Adrenal gland (tissue), 12 donors: Measurements from ENCODE around the gene C1QTNF5. TPM values are rescaled to one million over a fixed set of nuclear protein-coding genes. Genes with fewer than 3 reads are reported as not detected.

ENCODE experiments used
- DNase-seq, 7 donors: peaks; one replicate each; pipeline ENCODE4 v3.0.0-alpha.2; 2019 to 2020
- H3K27ac ChIP-seq, 5 donors: fragments of 200-600 bp; sonication (generic) in 4 of 5; 1 replicate in 3 of 5; 2 replicates in 2 of 5; pipeline versions ENCODE4 v1.5.1 to v1.8.0; 2016 to 2020; ENCODE audit warnings: mild to moderate bottlenecking in 1 of 5
- H3K27me3 ChIP-seq: fragments of 200-600 bp; 2 replicates; pipeline ENCODE4 v1.8.0; 2021
- H3K36me3 ChIP-seq, 2 donors: fragments of 200-600 bp; replicated peaks in 1 of 2; 1 replicate in 1 of 2; 2 replicates in 1 of 2; pipeline versions ENCODE4 v1.5.1 to v1.8.0; 2018 to 2022
- H3K4me1 ChIP-seq, 2 donors: fragments of 200-600 bp; replicated peaks in 1 of 2; 1 replicate in 1 of 2; 2 replicates in 1 of 2; pipeline versions ENCODE4 v1.5.1 to v1.8.0; 2018 to 2021
- H3K4me3 ChIP-seq, 4 donors: fragments of 200-600 bp; sonication (generic) in 3 of 4; one replicate each; pipeline ENCODE4 v1.5.1; 2016 to 2018
- H3K9me3 ChIP-seq, 3 donors: fragments of 200-600 bp; sonication (generic) in 1 of 3; replicated peaks in 1 of 3; 1 replicate in 2 of 3; 2 replicates in 1 of 3; pipeline versions ENCODE4 v1.5.1 to v1.8.0; 2016 to 2021
- CTCF ChIP-seq, 6 experiments: fragments of 450-650 bp in 4 of 6; fragments of 200-600 bp in 2 of 6; sonication (generic) in 1 of 6; IDR thresholded peaks; 1 replicate in 5 of 6; 2 replicates in 1 of 6; pipeline versions ENCODE4 v1.5.1 to v1.8.0; 2016 to 2021; ENCODE audit warnings: antibody characterized with exemption in 6 of 6, mild to moderate bottlenecking in 2 of 6, moderate library complexity in 1 of 6
- POLR2A ChIP-seq, 2 donors: fragments of 450-650 bp; IDR thresholded peaks; one replicate each; pipeline ENCODE4 v1.6.1; 2017; ENCODE audit warnings: antibody characterized with exemption in 2 of 2, mild to moderate bottlenecking in 2 of 2, moderate library complexity in 1 of 2
- WGBS, 4 donors: extraction: QIAGEN DNeasy Blood & Tissue Kit in 2 of 4; methylation state at CpG; one replicate each; pipeline versions ENCODE4 v1.1.5 to v1.1.7; 2013 to 2017; 5-methylcytosine and 5-hydroxymethylcytosine counted together
- intact Hi-C, 2 donors: fragments of 100-400 bp; cut with DNase I; formaldehyde crosslinking; loops; one replicate each; pipeline versions ENCODE4 v1.14.1 to v1.15.0; 2022 to 2023
- polyA plus RNA-seq, 3 donors: library from polyadenylated mRNA; stranded (reverse); fragments of 200-250 nt in 2 of 3; fragments of 350-450 nt in 1 of 3; fragmentation: Illumina TruSeq in 1 of 3; extraction: RNeasy Lipid Tissue Mini Kit (QIAGEN cat#74804) in 1 of 3; gene quantifications; one replicate each; pipeline ENCODE4 v1.2.3, GENCODE V29; 2013 to 2014
- total RNA-seq, 9 donors: library from RNA; depleted of rRNA in 4 of 9; stranded (reverse); fragments of >200 nt in 4 of 9; fragments of 120-200 nt in 1 of 9; fragmentation: NEBNext Ultra II Directional in 1 of 9; extraction: Animal tissue kit (Norgen Biotek cat#: 25700) in 1 of 9; gene quantifications; one replicate each; pipeline versions ENCODE4 v1.1.0 to v1.2.4, GENCODE V29; 2013 to 2023
- donor health status: healthy with polysubstance abuse.
- donor health status: Bipolar disorder and iron deficiency.
- donor health status: DM: yes; HTN: yes; CAD: no.
- donor health status: DM: no; HTN: no; CAD: no.
- donor health status: DM: no; HTN: no; CAD: no.
- donor health status: DM: yes; HTN: yes; CAD: no.

C1QTNF5 gene
- total and polyA plus RNA-seq, 12 donors, result 1.8 to 46.9 (median 20.6) TPM

- no peaks in the 10 kb centered on the region for H3K9me3 ChIP-seq
- H3K27me3 ChIP-seq, result no peaks in the 10 kb centered on the region
- peak overlapping the region in 3 of 5 donors; percentile 24 to 71 (median 55) for H3K27ac ChIP-seq
- H3K4me3 ChIP-seq, result peak overlapping the region in 1 of 4 donors; percentile 60
- TF ChIP-seq POLR2A (IDR thresholded peaks at IDR 0.05), result no peak
- no peak for TF ChIP-seq CTCF (IDR thresholded peaks at IDR 0.05)
- intact Hi-C loops, result loop anchor here in 1 of 2 donors (10.0 kb wide), 1 partner anchor 94 kb away; no protein-coding TSS in a partner anchor
- peaks cover 15 to 24% of the 10 kb centered on the region in 2 donors for H3K4me1 ChIP-seq
- H3K36me3 ChIP-seq, result no peaks in the 10 kb centered on the region
- peak in 2 of 7 donors; percentile 25 to 29 for DNase-seq
- 10 to 15% (median 12%) methylated on average over 10 of the region's 10 CpGs; no CpG with 5 or more reads in 1 of the 4 donors for WGBS, 4 donors
Measured at GRCh38 chr11:119380827-119381180, 40.1 kb upstream of the C1QTNF5 start.

- H3K36me3 ChIP-seq, result no peaks in the 10 kb centered on the region
- H3K27me3 ChIP-seq, result no peaks in the 10 kb centered on the region
- TF ChIP-seq POLR2A (IDR thresholded peaks at IDR 0.05) (no peak), CTCF (IDR thresholded peaks at IDR 0.05) (no peak)
- peak overlapping the region in 1 of 4 donors; percentile 60 for H3K4me3 ChIP-seq
- DNase-seq, result peak in 5 of 7 donors; percentile 19 to 54 (median 33)
- intact Hi-C loops, result loop anchor here in 1 of 2 donors (10.0 kb wide), 1 partner anchor 95 kb away; no protein-coding TSS in a partner anchor
- H3K9me3 ChIP-seq, result no peaks in the 10 kb centered on the region
- H3K27ac ChIP-seq, result no peak overlapping the region
- 66 to 68% (median 67%) methylated on average over 8 to 13 of the region's 13 CpGs for WGBS, 4 donors
- H3K4me1 ChIP-seq, result peaks cover 18 to 29% of the 10 kb centered on the region in 2 donors
Measured at GRCh38 chr11:119380160-119380826, 39.6 kb upstream of the C1QTNF5 start.

GRCh38 chr11:119378851-119379465 lies 38.3 kb upstream of the C1QTNF5 start:
- H3K4me1 ChIP-seq, result peaks cover 27 to 42% of the 10 kb centered on the region in 2 donors
- intact Hi-C loops, result loop anchor here in 1 of 2 donors (5.0 kb wide), 1 partner anchor 37 kb away; the partner anchor contains the start of gene C1QTNF5
- TF ChIP-seq CTCF (IDR thresholded peaks at IDR 0.05) (no peak), POLR2A (IDR thresholded peaks at IDR 0.05) (no peak)
- peak overlapping the region in 1 of 5 donors; percentile 42 for H3K27ac ChIP-seq
- DNase-seq, result peak in 2 of 7 donors; percentile 27 to 44
- WGBS, 4 donors, result 57 to 70% (median 63%) methylated on average over 10 of the region's 10 CpGs
- H3K4me3 ChIP-seq, result no peak overlapping the region
- no peaks in the 10 kb centered on the region for H3K36me3 ChIP-seq
- H3K27me3 ChIP-seq, result no peaks in the 10 kb centered on the region
- H3K9me3 ChIP-seq, result no peaks in the 10 kb centered on the region

GRCh38 chr11:119377961-119378667 lies 37.4 kb upstream of the C1QTNF5 start:
- intact Hi-C loops, result loop anchor here in 1 of 2 donors (5.0 kb wide), 1 partner anchor 36 kb away; the partner anchor contains the start of gene C1QTNF5
- no peak for DNase-seq
- WGBS, 4 donors, result 58 to 81% (median 76%) methylated on average over 4 to 6 of the region's 6 CpGs
- Histone ChIP-seq H3K36me3 (no peaks in the 10 kb centered on the region), H3K9me3 (no peaks in the 10 kb centered on the region), H3K27me3 (no peaks in the 10 kb centered on the region), H3K27ac (peak overlapping the region in 2 of 5 donors; percentile 9 to 91), H3K4me3 (no peak overlapping the region), H3K4me1 (peaks cover 27 to 43% of the 10 kb centered on the region in 2 donors)
- TF ChIP-seq POLR2A (IDR thresholded peaks at IDR 0.05), result no peak
- TF ChIP-seq CTCF (IDR thresholded peaks at IDR 0.05), result no peak
